ENCODE measurements around the gene C2CD2. TPM values are rescaled to one million over a fixed set of nuclear protein-coding genes. Genes with fewer than 3 reads are reported as not detected.

C2CD2 gene
- total and polyA plus RNA-seq, 2 experiments from 2014 or later = 4.5 to 16.2 TPM

DNA sequence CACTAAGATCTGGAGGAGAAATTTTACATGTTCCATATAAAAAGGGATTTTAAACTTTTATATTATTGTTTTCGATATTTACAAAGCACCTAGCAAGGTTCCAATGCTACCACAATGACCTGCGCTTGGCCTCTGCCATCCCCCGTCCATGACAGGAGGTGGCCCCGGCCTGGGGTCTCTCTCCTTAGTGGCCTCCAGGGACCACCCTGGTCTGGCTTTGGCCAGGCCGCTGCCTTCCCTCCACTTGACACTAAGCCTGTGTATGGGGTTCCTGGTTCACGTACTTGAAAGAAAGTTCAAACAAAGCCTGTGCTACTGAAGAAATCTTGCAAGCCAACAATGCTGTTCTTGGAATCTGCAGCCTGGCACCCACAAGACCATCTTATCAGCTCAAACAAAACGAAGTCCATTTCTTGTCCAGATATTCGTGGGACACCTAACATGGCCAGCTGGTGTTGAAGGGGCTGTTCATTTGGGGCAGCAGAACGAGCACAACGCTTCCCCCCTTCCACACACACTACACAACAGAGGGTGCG is 87.5 kb downstream of the C2CD2 start (continued):
- TF ChIP-seq, protein P1, sequence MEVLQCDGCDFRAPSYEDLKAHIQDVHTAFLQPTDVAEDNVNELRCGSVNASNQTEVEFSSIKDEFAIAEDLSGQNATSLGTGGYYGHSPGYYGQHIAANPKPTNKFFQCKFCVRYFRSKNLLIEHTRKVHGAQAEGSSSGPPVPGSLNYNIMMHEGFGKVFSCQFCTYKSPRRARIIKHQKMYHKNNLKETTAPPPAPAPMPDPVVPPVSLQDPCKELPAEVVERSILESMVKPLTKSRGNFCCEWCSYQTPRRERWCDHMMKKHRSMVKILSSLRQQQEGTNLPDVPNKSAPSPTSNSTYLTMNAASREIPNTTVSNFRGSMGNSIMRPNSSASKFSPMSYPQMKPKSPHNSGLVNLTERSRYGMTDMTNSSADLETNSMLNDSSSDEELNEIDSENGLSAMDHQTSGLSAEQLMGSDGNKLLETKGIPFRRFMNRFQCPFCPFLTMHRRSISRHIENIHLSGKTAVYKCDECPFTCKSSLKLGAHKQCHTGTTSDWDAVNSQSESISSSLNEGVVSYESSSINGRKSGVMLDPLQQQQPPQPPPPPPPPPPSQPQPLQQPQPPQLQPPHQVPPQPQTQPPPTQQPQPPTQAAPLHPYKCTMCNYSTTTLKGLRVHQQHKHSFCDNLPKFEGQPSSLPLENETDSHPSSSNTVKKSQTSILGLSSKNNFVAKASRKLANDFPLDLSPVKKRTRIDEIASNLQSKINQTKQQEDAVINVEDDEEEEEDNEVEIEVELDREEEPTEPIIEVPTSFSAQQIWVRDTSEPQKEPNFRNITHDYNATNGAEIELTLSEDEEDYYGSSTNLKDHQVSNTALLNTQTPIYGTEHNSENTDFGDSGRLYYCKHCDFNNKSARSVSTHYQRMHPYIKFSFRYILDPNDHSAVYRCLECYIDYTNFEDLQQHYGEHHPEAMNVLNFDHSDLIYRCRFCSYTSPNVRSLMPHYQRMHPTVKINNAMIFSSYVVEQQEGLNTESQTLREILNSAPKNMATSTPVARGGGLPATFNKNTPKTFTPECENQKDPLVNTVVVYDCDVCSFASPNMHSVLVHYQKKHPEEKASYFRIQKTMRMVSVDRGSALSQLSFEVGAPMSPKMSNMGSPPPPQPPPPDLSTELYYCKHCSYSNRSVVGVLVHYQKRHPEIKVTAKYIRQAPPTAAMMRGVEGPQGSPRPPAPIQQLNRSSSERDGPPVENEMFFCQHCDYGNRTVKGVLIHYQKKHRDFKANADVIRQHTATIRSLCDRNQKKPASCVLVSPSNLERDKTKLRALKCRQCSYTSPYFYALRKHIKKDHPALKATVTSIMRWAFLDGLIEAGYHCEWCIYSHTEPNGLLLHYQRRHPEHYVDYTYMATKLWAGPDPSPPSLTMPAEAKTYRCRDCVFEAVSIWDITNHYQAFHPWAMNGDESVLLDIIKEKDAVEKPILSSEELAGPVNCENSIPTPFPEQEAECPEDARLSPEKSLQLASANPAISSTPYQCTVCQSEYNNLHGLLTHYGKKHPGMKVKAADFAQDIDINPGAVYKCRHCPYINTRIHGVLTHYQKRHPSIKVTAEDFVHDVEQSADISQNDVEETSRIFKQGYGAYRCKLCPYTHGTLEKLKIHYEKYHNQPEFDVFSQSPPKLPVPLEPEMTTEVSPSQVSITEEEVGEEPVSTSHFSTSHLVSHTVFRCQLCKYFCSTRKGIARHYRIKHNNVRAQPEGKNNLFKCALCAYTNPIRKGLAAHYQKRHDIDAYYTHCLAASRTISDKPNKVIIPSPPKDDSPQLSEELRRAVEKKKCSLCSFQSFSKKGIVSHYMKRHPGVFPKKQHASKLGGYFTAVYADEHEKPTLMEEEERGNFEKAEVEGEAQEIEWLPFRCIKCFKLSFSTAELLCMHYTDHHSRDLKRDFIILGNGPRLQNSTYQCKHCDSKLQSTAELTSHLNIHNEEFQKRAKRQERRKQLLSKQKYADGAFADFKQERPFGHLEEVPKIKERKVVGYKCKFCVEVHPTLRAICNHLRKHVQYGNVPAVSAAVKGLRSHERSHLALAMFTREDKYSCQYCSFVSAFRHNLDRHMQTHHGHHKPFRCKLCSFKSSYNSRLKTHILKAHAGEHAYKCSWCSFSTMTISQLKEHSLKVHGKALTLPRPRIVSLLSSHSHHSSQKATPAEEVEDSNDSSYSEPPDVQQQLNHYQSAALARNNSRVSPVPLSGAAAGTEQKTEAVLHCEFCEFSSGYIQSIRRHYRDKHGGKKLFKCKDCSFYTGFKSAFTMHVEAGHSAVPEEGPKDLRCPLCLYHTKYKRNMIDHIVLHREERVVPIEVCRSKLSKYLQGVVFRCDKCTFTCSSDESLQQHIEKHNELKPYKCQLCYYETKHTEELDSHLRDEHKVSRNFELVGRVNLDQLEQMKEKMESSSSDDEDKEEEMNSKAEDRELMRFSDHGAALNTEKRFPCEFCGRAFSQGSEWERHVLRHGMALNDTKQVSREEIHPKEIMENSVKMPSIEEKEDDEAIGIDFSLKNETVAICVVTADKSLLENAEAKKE (CRISPR knock-in tag; IDR thresholded peaks at IDR 0.05) = no peak
- TF ChIP-seq CREB1 (CRISPR knock-in tag; IDR thresholded peaks at IDR 0.05; ENCODE audit: low read depth) = no peak
- no peak for TF ChIP-seq STAT1 (IDR thresholded peaks at IDR 0.05; ENCODE audit: unreplicated experiment)
- no peak for TF ChIP-seq CTCF (conservative IDR thresholded peaks at IDR 0.05; ENCODE audit: low read depth in 2 of 2)
- TF ChIP-seq, protein P2, sequence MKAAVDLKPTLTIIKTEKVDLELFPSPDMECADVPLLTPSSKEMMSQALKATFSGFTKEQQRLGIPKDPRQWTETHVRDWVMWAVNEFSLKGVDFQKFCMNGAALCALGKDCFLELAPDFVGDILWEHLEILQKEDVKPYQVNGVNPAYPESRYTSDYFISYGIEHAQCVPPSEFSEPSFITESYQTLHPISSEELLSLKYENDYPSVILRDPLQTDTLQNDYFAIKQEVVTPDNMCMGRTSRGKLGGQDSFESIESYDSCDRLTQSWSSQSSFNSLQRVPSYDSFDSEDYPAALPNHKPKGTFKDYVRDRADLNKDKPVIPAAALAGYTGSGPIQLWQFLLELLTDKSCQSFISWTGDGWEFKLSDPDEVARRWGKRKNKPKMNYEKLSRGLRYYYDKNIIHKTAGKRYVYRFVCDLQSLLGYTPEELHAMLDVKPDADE (IDR thresholded peaks at IDR 0.05) = no peak
- TF ChIP-seq EZH2 (IDR thresholded peaks at IDR 0.05; ENCODE audit: low read depth, unreplicated experiment) = no peak
- no peak for TF ChIP-seq NANOG (IDR thresholded peaks at IDR 0.05; ENCODE audit: borderline replicate concordance)
- no peak for TF ChIP-seq POLR2AphosphoS5 (IDR thresholded peaks at IDR 0.05; ENCODE audit: low read depth)
